Measurements from ENCODE around the gene RYR1. TPM values are rescaled to one million over a fixed set of nuclear protein-coding genes. Genes with fewer than 3 reads are reported as not detected.
"Not testable (repeated sequence)": the region's sequence is repeated elsewhere in the genome, so short reads cannot be mapped to it uniquely, and the experiment has no call there.

Gene RYR1
- total and polyA plus RNA-seq, 8 donors = 1.5 to 5.8 (median 3.6) TPM

DNA sequence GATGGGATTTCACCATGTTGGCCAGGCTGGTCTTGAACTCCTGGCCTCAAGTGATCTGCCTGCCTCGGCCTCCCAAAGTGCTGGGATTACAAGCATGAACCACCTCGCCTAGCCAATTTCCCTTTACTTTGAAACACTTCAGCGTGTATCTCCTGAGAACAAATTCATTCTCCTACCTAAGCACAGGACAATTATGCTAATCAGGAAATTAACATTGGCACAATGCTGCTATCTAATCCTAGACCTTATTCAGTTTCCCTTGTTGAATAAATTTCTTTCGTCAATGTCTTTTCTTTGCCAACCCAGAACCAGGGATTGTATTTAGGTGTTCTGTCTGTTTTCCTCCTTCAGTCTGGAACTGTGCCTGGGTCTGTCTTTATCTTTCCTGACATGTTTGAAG lies 116.5 kb downstream of the RYR1 start:
- DNase-seq (no peak), ATAC-seq (no peak)
- Histone ChIP-seq H3K27me3 (no peaks in the 10 kb centered on the region), H3K4me3 (no peak overlapping the region), H3K36me3 (no peaks in the 10 kb centered on the region), H3K27ac (no peak overlapping the region), H3K9me3 (no peaks in the 10 kb centered on the region), H3K4me1 (peaks cover 0 to 2% of the 10 kb centered on the region in 2 donors)
- intact Hi-C loops (cut with DNase I) = no loop called here
- TF ChIP-seq, protein P1, sequence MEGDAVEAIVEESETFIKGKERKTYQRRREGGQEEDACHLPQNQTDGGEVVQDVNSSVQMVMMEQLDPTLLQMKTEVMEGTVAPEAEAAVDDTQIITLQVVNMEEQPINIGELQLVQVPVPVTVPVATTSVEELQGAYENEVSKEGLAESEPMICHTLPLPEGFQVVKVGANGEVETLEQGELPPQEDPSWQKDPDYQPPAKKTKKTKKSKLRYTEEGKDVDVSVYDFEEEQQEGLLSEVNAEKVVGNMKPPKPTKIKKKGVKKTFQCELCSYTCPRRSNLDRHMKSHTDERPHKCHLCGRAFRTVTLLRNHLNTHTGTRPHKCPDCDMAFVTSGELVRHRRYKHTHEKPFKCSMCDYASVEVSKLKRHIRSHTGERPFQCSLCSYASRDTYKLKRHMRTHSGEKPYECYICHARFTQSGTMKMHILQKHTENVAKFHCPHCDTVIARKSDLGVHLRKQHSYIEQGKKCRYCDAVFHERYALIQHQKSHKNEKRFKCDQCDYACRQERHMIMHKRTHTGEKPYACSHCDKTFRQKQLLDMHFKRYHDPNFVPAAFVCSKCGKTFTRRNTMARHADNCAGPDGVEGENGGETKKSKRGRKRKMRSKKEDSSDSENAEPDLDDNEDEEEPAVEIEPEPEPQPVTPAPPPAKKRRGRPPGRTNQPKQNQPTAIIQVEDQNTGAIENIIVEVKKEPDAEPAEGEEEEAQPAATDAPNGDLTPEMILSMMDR (IDR thresholded peaks at IDR 0.05) = no peak

DNA sequence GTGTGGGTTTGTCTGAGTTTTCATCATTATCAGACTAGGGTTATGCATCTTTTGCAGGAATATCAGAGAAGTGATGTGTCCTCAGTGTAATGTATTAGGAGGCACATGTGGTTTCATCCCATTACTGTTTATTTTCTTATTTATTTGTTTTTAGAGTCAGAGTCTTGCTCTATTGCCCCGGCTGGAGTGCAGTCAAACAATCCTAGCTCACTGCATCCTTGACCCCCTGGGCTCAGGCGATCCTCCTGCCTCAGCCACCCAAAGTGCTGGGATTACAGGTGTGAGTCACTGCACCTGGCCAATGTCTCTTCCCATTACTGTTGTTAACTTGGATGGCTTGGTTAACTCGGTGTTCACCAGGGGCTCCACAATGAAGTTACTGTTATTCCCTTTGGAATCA lies 116.9 kb downstream of the RYR1 start:
- H3K4me3 ChIP-seq = no peak overlapping the region
- H3K27me3 ChIP-seq = no peaks in the 10 kb centered on the region
- TF ChIP-seq, protein P1 (IDR thresholded peaks at IDR 0.05) = no peak

GRCh38 chr19:38551450-38551813 lies 117.9 kb downstream of the RYR1 start:
- TF ChIP-seq, protein P1 (IDR thresholded peaks at IDR 0.05) = no peak
- Histone ChIP-seq H3K27me3 (no peaks in the 10 kb centered on the region), H3K27ac (no peak overlapping the region), H3K36me3 (no peaks in the 10 kb centered on the region), H3K4me3 (no peak overlapping the region), H3K9me3 (no peaks in the 10 kb centered on the region), H3K4me1 (no peaks in the 10 kb centered on the region)
- ATAC-seq (no peak), DNase-seq (no peak)
- intact Hi-C loops (cut with DNase I) = no loop called here

More for the DNA sequence above, 116.9 kb downstream of the RYR1 start:
- Histone ChIP-seq H3K36me3 (no peaks in the 10 kb centered on the region), H3K27ac (no peak overlapping the region), H3K4me1 (no peaks in the 10 kb centered on the region), H3K9me3 (no peaks in the 10 kb centered on the region)
- no peak for DNase-seq
- no peak for ATAC-seq
- intact Hi-C loops (cut with DNase I) = no loop called here

DNA sequence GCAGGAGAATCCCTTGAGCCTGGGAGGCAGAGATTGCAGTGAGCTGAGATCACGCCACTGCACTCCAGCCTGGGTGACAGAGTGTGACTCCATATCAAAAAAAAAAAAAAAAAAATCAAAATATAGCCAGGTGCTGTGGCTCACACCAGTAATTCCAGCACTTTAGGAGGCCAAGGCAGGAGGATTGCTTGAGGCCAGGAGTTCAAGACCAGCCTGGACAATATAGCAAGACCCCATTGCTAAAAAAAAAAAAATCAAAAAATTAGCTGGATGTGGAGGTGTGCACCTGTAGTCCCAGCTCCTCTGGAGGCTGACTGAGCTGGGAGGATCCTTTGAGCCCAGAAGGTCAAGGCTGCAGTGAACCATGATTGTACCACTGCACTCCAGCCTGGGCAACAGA lies 119.7 kb downstream of the RYR1 start:
- intact Hi-C loops (cut with DNase I); H3K9me3 ChIP-seq; H3K36me3 ChIP-seq; H3K27ac ChIP-seq; ATAC-seq; H3K27me3 ChIP-seq; H3K4me1 ChIP-seq; H3K4me3 ChIP-seq: not testable (repeated sequence)
- peak in 1 of 4 donors; percentile 0 for DNase-seq

- H3K4me3 ChIP-seq = no peak overlapping the region
- TF ChIP-seq, protein P1 (IDR thresholded peaks at IDR 0.05) = no peak
- H3K27me3 ChIP-seq = no peaks in the 10 kb centered on the region
- no peaks in the 10 kb centered on the region for H3K36me3 ChIP-seq
- H3K4me1 ChIP-seq = no peaks in the 10 kb centered on the region
- no peaks in the 10 kb centered on the region for H3K9me3 ChIP-seq
- intact Hi-C loops (cut with DNase I) = no loop called here
- DNase-seq (no peak), ATAC-seq (no peak)
- H3K27ac ChIP-seq = no peak overlapping the region
These were observed 121.2 kb downstream of the RYR1 start for GRCh38 chr19:38554676-38555141.

DNA sequence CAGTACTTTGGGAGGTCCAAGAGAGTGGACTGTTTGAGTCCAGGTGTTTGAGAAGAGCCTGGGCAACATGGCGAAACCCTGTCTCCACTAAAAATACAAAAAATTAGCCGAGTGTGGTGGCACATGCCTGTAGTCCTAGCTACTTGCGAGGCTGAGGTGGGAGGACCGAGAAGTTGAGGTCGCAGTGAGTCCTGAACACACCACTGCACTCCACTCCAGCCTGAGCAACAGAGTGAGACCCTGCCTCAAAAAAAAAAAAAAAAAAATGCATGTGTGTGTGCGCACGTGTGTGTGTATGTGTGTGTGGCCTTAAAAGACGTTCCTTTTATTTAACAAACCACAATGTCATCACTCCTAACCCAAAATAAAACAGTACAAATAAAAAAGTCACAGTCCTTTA lies 121.7 kb downstream of the RYR1 start:
- DNase-seq (no peak), ATAC-seq (no peak)
- H3K27ac ChIP-seq = no peak overlapping the region
- H3K4me3 ChIP-seq = no peak overlapping the region
- H3K36me3 ChIP-seq = no peaks in the 10 kb centered on the region
- H3K9me3 ChIP-seq = no peaks in the 10 kb centered on the region
- H3K27me3 ChIP-seq = no peaks in the 10 kb centered on the region
- H3K4me1 ChIP-seq = no peaks in the 10 kb centered on the region
- intact Hi-C loops (cut with DNase I) = no loop called here
- TF ChIP-seq, protein P1 (IDR thresholded peaks at IDR 0.05) = no peak

Data from left lung (tissue), 10 donors.